Measurements from ENCODE around the gene ADGRG6. TPM values are rescaled to one million over a fixed set of nuclear protein-coding genes. Genes with fewer than 3 reads are reported as not detected.

The ADGRG6 gene
- total and polyA plus RNA-seq, 2 experiments from 2014 or later: 2.4 to 8.7 TPM

DNA sequence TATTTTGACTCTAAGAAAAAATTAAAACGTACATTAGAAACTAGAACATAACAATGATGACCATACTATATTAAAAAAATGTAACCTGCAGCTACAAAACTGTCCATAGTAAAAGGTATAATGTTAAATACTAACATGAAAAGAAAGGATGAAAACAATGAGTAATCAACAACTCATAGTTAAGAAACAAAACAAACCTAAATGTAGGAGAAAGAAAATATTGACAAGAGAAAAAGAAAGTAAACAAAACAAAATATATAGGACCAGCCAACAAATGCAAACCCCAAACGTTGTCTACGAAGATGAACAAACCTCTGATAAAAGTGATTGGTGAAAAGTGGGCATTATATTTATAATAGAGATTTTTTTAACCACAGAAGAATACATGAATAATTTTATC is 41.1 kb upstream of the ADGRG6 start:
- Histone ChIP-seq H3K4me1 (ENCODE audit: low read depth) (no peaks in the 10 kb centered on the region), H3K36me3 (no peaks in the 10 kb centered on the region), H3K27ac (no peak overlapping the region), H3K4me3 (no peak overlapping the region), H3K27me3 (no peaks in the 10 kb centered on the region), H3K9me3 (ENCODE audit: low read depth) (no peaks in the 10 kb centered on the region)
- TF ChIP-seq CTCF (IDR thresholded peaks at IDR 0.05; ENCODE audit: low read depth, low read length): no peak
- DNase-seq (ENCODE audit: low read depth in 1 of 2, low spot score in 1 of 2): no peak

GRCh38 chr6:142262231-142262630 is 39.6 kb upstream of the ADGRG6 start:
- Histone ChIP-seq H3K36me3 (no peaks in the 10 kb centered on the region), H3K4me3 (no peak overlapping the region), H3K9me3 (ENCODE audit: low read depth) (no peaks in the 10 kb centered on the region), H3K4me1 (ENCODE audit: low read depth) (no peaks in the 10 kb centered on the region), H3K27me3 (no peaks in the 10 kb centered on the region), H3K27ac (no peak overlapping the region)
- no peak for DNase-seq (ENCODE audit: low read depth in 1 of 2, low spot score in 1 of 2)
- no peak for TF ChIP-seq CTCF (IDR thresholded peaks at IDR 0.05; ENCODE audit: low read depth, low read length)

- H3K4me3 ChIP-seq: no peak overlapping the region
- H3K4me1 ChIP-seq (ENCODE audit: low read depth): no peaks in the 10 kb centered on the region
- H3K9me3 ChIP-seq (ENCODE audit: low read depth): no peaks in the 10 kb centered on the region
- no peak for DNase-seq (ENCODE audit: low read depth in 1 of 2, low spot score in 1 of 2)
- no peaks in the 10 kb centered on the region for H3K36me3 ChIP-seq
- no peaks in the 10 kb centered on the region for H3K27me3 ChIP-seq
- no peak overlapping the region for H3K27ac ChIP-seq
- TF ChIP-seq CTCF (IDR thresholded peaks at IDR 0.05; ENCODE audit: low read depth, low read length): no peak
These were observed 36.3 kb upstream of the ADGRG6 start for GRCh38 chr6:142265476-142265875.

GRCh38 chr6:142266060-142266459 is 35.7 kb upstream of the ADGRG6 start:
- no peaks in the 10 kb centered on the region for H3K4me1 ChIP-seq (ENCODE audit: low read depth)
- DNase-seq (ENCODE audit: low read depth in 1 of 2, low spot score in 1 of 2): peak in 1 of 2 donors; percentile 9
- no peaks in the 10 kb centered on the region for H3K27me3 ChIP-seq
- no peak overlapping the region for H3K4me3 ChIP-seq
- H3K9me3 ChIP-seq (ENCODE audit: low read depth): no peaks in the 10 kb centered on the region
- H3K27ac ChIP-seq: no peak overlapping the region
- H3K36me3 ChIP-seq: no peaks in the 10 kb centered on the region
- no peak for TF ChIP-seq CTCF (IDR thresholded peaks at IDR 0.05; ENCODE audit: low read depth, low read length)

DNA sequence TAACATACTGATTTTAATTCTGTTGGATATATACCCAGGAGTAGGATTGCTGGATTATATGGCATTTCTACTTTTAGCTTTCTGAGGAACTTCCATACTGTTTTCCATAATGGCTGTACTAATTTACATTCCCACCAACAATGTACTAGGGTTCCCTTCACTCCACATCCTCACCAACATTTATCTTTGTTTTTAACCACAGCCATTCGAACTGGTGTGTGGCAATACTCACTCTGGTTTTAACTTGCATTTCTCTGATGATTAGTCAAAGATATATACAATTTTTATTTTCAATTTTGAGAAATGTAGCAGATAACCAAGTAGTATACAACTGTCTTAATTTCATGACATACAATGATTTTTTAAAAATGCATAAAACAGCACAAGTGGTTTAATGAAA is 30.3 kb upstream of the ADGRG6 start:
- no peaks in the 10 kb centered on the region for H3K36me3 ChIP-seq
- peak in 1 of 2 donors; percentile 79 for DNase-seq (ENCODE audit: low read depth in 1 of 2, low spot score in 1 of 2)
- H3K9me3 ChIP-seq (ENCODE audit: low read depth): no peaks in the 10 kb centered on the region
- no peak for TF ChIP-seq CTCF (IDR thresholded peaks at IDR 0.05; ENCODE audit: low read depth, low read length)
- no peak overlapping the region for H3K4me3 ChIP-seq
- no peaks in the 10 kb centered on the region for H3K27me3 ChIP-seq
- no peak overlapping the region for H3K27ac ChIP-seq
- no peaks in the 10 kb centered on the region for H3K4me1 ChIP-seq (ENCODE audit: low read depth)

- DNase-seq (ENCODE audit: low read depth in 1 of 2, low spot score in 1 of 2): no peak
- Histone ChIP-seq H3K9me3 (ENCODE audit: low read depth) (no peaks in the 10 kb centered on the region), H3K36me3 (no peaks in the 10 kb centered on the region), H3K27ac (no peak overlapping the region), H3K4me3 (no peak overlapping the region), H3K27me3 (no peaks in the 10 kb centered on the region), H3K4me1 (ENCODE audit: low read depth) (no peaks in the 10 kb centered on the region)
- TF ChIP-seq CTCF (IDR thresholded peaks at IDR 0.05; ENCODE audit: low read depth, low read length): no peak
These were observed 27.2 kb upstream of the ADGRG6 start for GRCh38 chr6:142274656-142275055.

All from cardiac muscle cell (in vitro differentiated cells and primary cell).